ENCODE data around the gene ESRRB. TPM values are rescaled to one million over a fixed set of nuclear protein-coding genes. Genes with fewer than 3 reads are reported as not detected.

Gene ESRRB
- total RNA-seq, 2 experiments from 2014 or later, result 0.47 TPM; not detected in 1

GRCh38 chr14:76501156-76501720, 125.3 kb downstream of the ESRRB start:
- no peak overlapping the region for H3K4me3 ChIP-seq (ENCODE audit: low read depth, low read length, poor library complexity, severe bottlenecking)
- no peaks in the 10 kb centered on the region for H3K9me2 ChIP-seq (ENCODE audit: insufficient read depth, low read length)
- no peaks in the 10 kb centered on the region for H3K4me1 ChIP-seq (ENCODE audit: insufficient read depth, low read length, poor library complexity, severe bottlenecking)
- ChIA-PET CTCF (ENCODE audit: unreplicated experiment) (no interaction called here), POLR2A (interaction anchor here (0.7 kb wide), 1 partner anchor 269 kb away, joined by 5 read pairs; no protein-coding TSS in a partner anchor)
- no peak overlapping the region for H3K4me2 ChIP-seq (ENCODE audit: low read length)
- DNase-seq (ENCODE audit: low spot score), result no peak
- H4K20me1 ChIP-seq (ENCODE audit: insufficient read depth, low read length), result no peaks in the 10 kb centered on the region
- H2AFZ ChIP-seq (ENCODE audit: low read length), result no peak overlapping the region
- H3K27ac ChIP-seq (ENCODE audit: low read depth, low read length, poor library complexity, severe bottlenecking), result no peak overlapping the region
- TF ChIP-seq CTCF (conservative IDR thresholded peaks at IDR 0.05; ENCODE audit: low read length) (no peak), EZH2phosphoT487 (IDR thresholded peaks at IDR 0.05; ENCODE audit: borderline replicate concordance, low read depth, low read length) (no peak)
- no peaks in the 10 kb centered on the region for H3K9me3 ChIP-seq (ENCODE audit: low read length)
- H3K36me3 ChIP-seq (ENCODE audit: insufficient read depth, low read length), result no peaks in the 10 kb centered on the region
- intact Hi-C loops (cut with micrococcal nuclease; ENCODE audit: unreplicated experiment), result no loop called here
- H3K79me2 ChIP-seq (ENCODE audit: insufficient read depth, low read depth, low read length), result no peaks in the 10 kb centered on the region
- no TSS peak for BruUV-seq (replicated peaks)

GRCh38 chr14:76502219-76502618, 126.3 kb downstream of the ESRRB start:
- H2AFZ ChIP-seq (ENCODE audit: low read length), result no peak overlapping the region
- H3K9me3 ChIP-seq (ENCODE audit: low read length), result no peaks in the 10 kb centered on the region

More at GRCh38 chr14:76502219-76502618, 126.3 kb downstream of the ESRRB start:
- TF ChIP-seq CTCF (conservative IDR thresholded peaks at IDR 0.05; ENCODE audit: low read length) (no peak), EZH2phosphoT487 (IDR thresholded peaks at IDR 0.05; ENCODE audit: borderline replicate concordance, low read depth, low read length) (no peak)
- H3K36me3 ChIP-seq (ENCODE audit: insufficient read depth, low read length), result no peaks in the 10 kb centered on the region
- no peak overlapping the region for H3K4me2 ChIP-seq (ENCODE audit: low read length)
- DNase-seq (ENCODE audit: low spot score), result no peak
- no TSS peak for BruUV-seq (replicated peaks)
- no peak overlapping the region for H3K27ac ChIP-seq (ENCODE audit: low read depth, low read length, poor library complexity, severe bottlenecking)
- ChIA-PET POLR2A (interaction anchor here (0.6 kb wide), 1 partner anchor 12 kb away, joined by 3 read pairs; no protein-coding TSS in a partner anchor), CTCF (ENCODE audit: unreplicated experiment) (no interaction called here)
- intact Hi-C loops (cut with micrococcal nuclease; ENCODE audit: unreplicated experiment), result no loop called here
- no peaks in the 10 kb centered on the region for H3K9me2 ChIP-seq (ENCODE audit: insufficient read depth, low read length)
- no peaks in the 10 kb centered on the region for H3K4me1 ChIP-seq (ENCODE audit: insufficient read depth, low read length, poor library complexity, severe bottlenecking)
- H3K79me2 ChIP-seq (ENCODE audit: insufficient read depth, low read depth, low read length), result no peaks in the 10 kb centered on the region
- no peaks in the 10 kb centered on the region for H4K20me1 ChIP-seq (ENCODE audit: insufficient read depth, low read length)
- H3K4me3 ChIP-seq (ENCODE audit: low read depth, low read length, poor library complexity, severe bottlenecking), result no peak overlapping the region
